Activated CD4-positive, alpha-beta T cell treated with anti-CD3 and anti-CD28 coated beads, Interleukin-2, amount 10 ng/mL, durations not matched to agents 7 days and 5 days (primary cell): Measurements from ENCODE around the gene IFIT1. TPM values are rescaled to one million over a fixed set of nuclear protein-coding genes. Genes with fewer than 3 reads are reported as not detected.

Source experiments
- CTCF ChIA-PET: fragments of 350-600 bp; sonication (Branson Sonifier 250); formaldehyde crosslinking; loops from one replicate; lab custom pipeline; 2021; ENCODE audit warnings: antibody characterized with exemption; lab: Charles Lee
- POLR2A ChIA-PET: fragments of 350-600 bp; sonication (Branson Sonifier 250); formaldehyde crosslinking; loops from one replicate; lab custom pipeline; 2021; ENCODE audit warnings: antibody characterized with exemption; lab: Charles Lee
- DNase-seq: peaks from one replicate; pipeline ENCODE4 v3.0.0-alpha.2; 2020
- H3K27ac Mint-ChIP-seq: one replicate; pipeline ENCODE4 v1.8.0; 2021; ENCODE audit warnings: mild to moderate bottlenecking, moderate library complexity, mixed read lengths
- H3K27me3 Mint-ChIP-seq: one replicate; pipeline ENCODE4 v1.8.0; 2021; ENCODE audit warnings: mixed read lengths
- H3K36me3 Mint-ChIP-seq: one replicate; pipeline ENCODE4 v1.8.0; 2021; ENCODE audit warnings: low read depth, mixed read lengths
- H3K4me1 Mint-ChIP-seq: one replicate; pipeline ENCODE4 v1.8.0; 2021; ENCODE audit warnings: mixed read lengths
- H3K4me3 Mint-ChIP-seq: one replicate; pipeline ENCODE4 v1.8.0; 2021; ENCODE audit warnings: mild to moderate bottlenecking, moderate library complexity, mixed read lengths
- H3K9me3 Mint-ChIP-seq: one replicate; pipeline ENCODE4 v1.8.0; 2021; ENCODE audit warnings: mixed read lengths
- total RNA-seq, 2 experiments: library from RNA; stranded (reverse); gene quantifications; one replicate each; pipeline ENCODE4 v1.2.3, GENCODE V29; 2021

IFIT1 gene
- total RNA-seq, 2 experiments from 2014 or later, result 42.9 to 45.0 TPM

- no peak for DNase-seq
- Mint-ChIP-seq H3K27me3 (peaks cover 39% of the 10 kb centered on the region), H3K4me3 (no peak overlapping the region), H3K36me3 (peaks cover 3% of the 10 kb centered on the region), H3K9me3 (no peaks in the 10 kb centered on the region), H3K4me1 (peaks cover 24% of the 10 kb centered on the region), H3K27ac (no peak overlapping the region)
- POLR2A ChIA-PET, result interaction anchor here (0.6 kb wide), 1 partner anchor 50 kb away, joined by 3 read pairs; the partner anchor contains the start of gene IFIT2
- CTCF ChIA-PET, result interaction anchor here (0.9 to 1.5 kb wide), 3 partner anchors 8 to 22 kb away, joined by 3 to 4 read pairs (median 3); no protein-coding TSS in a partner anchor
Observed at GRCh38 chr10:89351780-89352597, 40.4 kb upstream of the IFIT1 start.

- Mint-ChIP-seq H3K4me1 (peaks cover 24% of the 10 kb centered on the region), H3K36me3 (peaks cover 3% of the 10 kb centered on the region), H3K9me3 (no peaks in the 10 kb centered on the region), H3K27me3 (peaks cover 37% of the 10 kb centered on the region), H3K4me3 (no peak overlapping the region), H3K27ac (no peak overlapping the region)
- DNase-seq, result no peak
- CTCF ChIA-PET, result interaction anchor here (0.9 to 1.5 kb wide), 3 partner anchors 9 to 22 kb away, joined by 3 to 4 read pairs (median 3); no protein-coding TSS in a partner anchor
- POLR2A ChIA-PET, result interaction anchor here (0.6 kb wide), 1 partner anchor 34 kb away, joined by 5 read pairs; no protein-coding TSS in a partner anchor
Observed at GRCh38 chr10:89352802-89353201, 39.6 kb upstream of the IFIT1 start.

GRCh38 chr10:89355394-89355931, 37.0 kb upstream of the IFIT1 start:
- no peak for DNase-seq
- no peak overlapping the region for H3K27ac Mint-ChIP-seq
- H3K9me3 Mint-ChIP-seq, result no peaks in the 10 kb centered on the region
- H3K4me3 Mint-ChIP-seq, result no peak overlapping the region
- ChIA-PET POLR2A (no interaction called here), CTCF (interaction anchor here (0.6 to 1.3 kb wide), 3 partner anchors 9 to 14 kb away, joined by 3 read pairs; no protein-coding TSS in a partner anchor)
- peaks cover 19% of the 10 kb centered on the region for H3K4me1 Mint-ChIP-seq
- H3K27me3 Mint-ChIP-seq, result peaks cover 26% of the 10 kb centered on the region
- peaks cover 3% of the 10 kb centered on the region for H3K36me3 Mint-ChIP-seq

GRCh38 chr10:89357096-89357495, 35.3 kb upstream of the IFIT1 start:
- Mint-ChIP-seq H3K27me3 (peaks cover 24% of the 10 kb centered on the region), H3K4me3 (no peak overlapping the region), H3K36me3 (peaks cover 3% of the 10 kb centered on the region), H3K27ac (no peak overlapping the region), H3K4me1 (peaks cover 3% of the 10 kb centered on the region), H3K9me3 (no peaks in the 10 kb centered on the region)
- ChIA-PET POLR2A (no interaction called here), CTCF (interaction anchor here (1.4 kb wide), 1 partner anchor 12 kb away, joined by 4 read pairs; no protein-coding TSS in a partner anchor)
- no peak for DNase-seq

GRCh38 chr10:89357975-89358374, 34.4 kb upstream of the IFIT1 start:
- H3K9me3 Mint-ChIP-seq, result no peaks in the 10 kb centered on the region
- H3K4me1 Mint-ChIP-seq, result peaks cover 2% of the 10 kb centered on the region
- CTCF ChIA-PET, result interaction anchor here (0.5 to 1.4 kb wide), 2 partner anchors 11 to 125 kb away, joined by 3 to 4 read pairs; no protein-coding TSS in a partner anchor
- H3K4me3 Mint-ChIP-seq, result no peak overlapping the region
- H3K36me3 Mint-ChIP-seq, result peaks cover 3% of the 10 kb centered on the region
- POLR2A ChIA-PET, result no interaction called here
- DNase-seq, result no peak
- H3K27me3 Mint-ChIP-seq, result peaks cover 18% of the 10 kb centered on the region
- H3K27ac Mint-ChIP-seq, result no peak overlapping the region

- no peak overlapping the region for H3K4me3 Mint-ChIP-seq
- H3K36me3 Mint-ChIP-seq, result no peaks in the 10 kb centered on the region
- H3K27ac Mint-ChIP-seq, result no peak overlapping the region
- H3K9me3 Mint-ChIP-seq, result no peaks in the 10 kb centered on the region
- ChIA-PET POLR2A (no interaction called here), CTCF (no interaction called here)
- DNase-seq, result no peak
- H3K27me3 Mint-ChIP-seq, result peaks cover 13% of the 10 kb centered on the region
- peaks cover 17% of the 10 kb centered on the region for H3K4me1 Mint-ChIP-seq
Observed at GRCh38 chr10:89360157-89360556, 32.3 kb upstream of the IFIT1 start.

- H3K27ac Mint-ChIP-seq, result no peak overlapping the region
- POLR2A ChIA-PET, result no interaction called here
- no peak for DNase-seq
- H3K27me3 Mint-ChIP-seq, result peaks cover 15% of the 10 kb centered on the region
- H3K36me3 Mint-ChIP-seq, result peaks cover 2% of the 10 kb centered on the region
- H3K4me1 Mint-ChIP-seq, result peaks cover 24% of the 10 kb centered on the region
- CTCF ChIA-PET, result interaction anchor here (0.7 to 1.6 kb wide), 4 partner anchors 15 to 121 kb away, joined by 3 to 4 read pairs (median 4); partner anchors contain the start of gene IFIT1B
- peaks cover 2% of the 10 kb centered on the region for H3K9me3 Mint-ChIP-seq
- H3K4me3 Mint-ChIP-seq, result no peak overlapping the region
Observed at GRCh38 chr10:89362929-89363328, 29.5 kb upstream of the IFIT1 start.

- H3K36me3 Mint-ChIP-seq, result peaks cover 2% of the 10 kb centered on the region
- ChIA-PET CTCF (interaction anchor here (0.7 to 1.3 kb wide), 3 partner anchors 15 to 69 kb away, joined by 3 to 4 read pairs (median 4); no protein-coding TSS in a partner anchor), POLR2A (interaction anchor here (0.5 kb wide), 1 partner anchor 434 kb away, joined by 3 read pairs; no protein-coding TSS in a partner anchor)
- no peak overlapping the region for H3K27ac Mint-ChIP-seq
- peaks cover 2% of the 10 kb centered on the region for H3K9me3 Mint-ChIP-seq
- H3K27me3 Mint-ChIP-seq, result peaks cover 8% of the 10 kb centered on the region
- no peak overlapping the region for H3K4me3 Mint-ChIP-seq
- peaks cover 26% of the 10 kb centered on the region for H3K4me1 Mint-ChIP-seq
- no peak for DNase-seq
Observed at GRCh38 chr10:89363729-89364442, 28.5 kb upstream of the IFIT1 start.

GRCh38 chr10:89364531-89364930, 27.9 kb upstream of the IFIT1 start:
- CTCF ChIA-PET, result interaction anchor here (0.7 to 1.3 kb wide), 3 partner anchors 12 to 22 kb away, joined by 3 to 4 read pairs (median 4); no protein-coding TSS in a partner anchor
- peaks cover 9% of the 10 kb centered on the region for H3K27me3 Mint-ChIP-seq
- no peak overlapping the region for H3K4me3 Mint-ChIP-seq
- no peak for DNase-seq
- H3K36me3 Mint-ChIP-seq, result peaks cover 2% of the 10 kb centered on the region
- no peak overlapping the region for H3K27ac Mint-ChIP-seq
- peaks cover 2% of the 10 kb centered on the region for H3K9me3 Mint-ChIP-seq
- peaks cover 31% of the 10 kb centered on the region for H3K4me1 Mint-ChIP-seq
- POLR2A ChIA-PET, result interaction anchor here (0.5 kb wide), 1 partner anchor 434 kb away, joined by 3 read pairs; no protein-coding TSS in a partner anchor

GRCh38 chr10:89367529-89367928, 24.9 kb upstream of the IFIT1 start:
- ChIA-PET POLR2A (interaction anchor here (1.0 kb wide), 1 partner anchor 65 kb away, joined by 3 read pairs; the partner anchor contains the start of gene IFIT2), CTCF (interaction anchor here (0.7 kb wide), 1 partner anchor 709 kb away, joined by 4 read pairs; no protein-coding TSS in a partner anchor)
- peaks cover 32% of the 10 kb centered on the region for H3K4me1 Mint-ChIP-seq
- H3K9me3 Mint-ChIP-seq, result peaks cover 2% of the 10 kb centered on the region
- peak; percentile 16 for DNase-seq
- no peak overlapping the region for H3K27ac Mint-ChIP-seq
- no peak overlapping the region for H3K4me3 Mint-ChIP-seq
- H3K27me3 Mint-ChIP-seq, result peaks cover 7% of the 10 kb centered on the region
- peaks cover 2% of the 10 kb centered on the region for H3K36me3 Mint-ChIP-seq

- no peak for DNase-seq
- ChIA-PET POLR2A (interaction anchor here (1.0 kb wide), 1 partner anchor 66 kb away, joined by 3 read pairs; the partner anchor contains the start of gene IFIT2), CTCF (interaction anchor here (1.1 kb wide), 1 partner anchor 11 kb away, joined by 4 read pairs; no protein-coding TSS in a partner anchor)
- H3K27ac Mint-ChIP-seq, result no peak overlapping the region
- H3K4me3 Mint-ChIP-seq, result no peak overlapping the region
- H3K36me3 Mint-ChIP-seq, result peaks cover 2% of the 10 kb centered on the region
- H3K4me1 Mint-ChIP-seq, result peaks cover 29% of the 10 kb centered on the region
- H3K27me3 Mint-ChIP-seq, result peaks cover 7% of the 10 kb centered on the region
- H3K9me3 Mint-ChIP-seq, result peaks cover 2% of the 10 kb centered on the region
Observed at GRCh38 chr10:89368129-89368528, 24.3 kb upstream of the IFIT1 start.
